Glutamatergic neuron (in vitro differentiated cells): ENCODE results near the gene MED14. TPM values are rescaled to one million over a fixed set of nuclear protein-coding genes. Genes with fewer than 3 reads are reported as not detected.

Source experiments
- DNase-seq: peaks from one replicate; pipeline ENCODE4 v3.0.0; 2022
- H3K27ac Mint-ChIP-seq: one replicate; pipeline ENCODE4 v1.8.0; 2020; ENCODE audit warnings: mild to moderate bottlenecking, mixed read lengths, inconsistent platforms; ENCODE audit not compliant: unreplicated experiment
- H3K27me3 Mint-ChIP-seq: one replicate; pipeline ENCODE4 v1.8.0; 2020; ENCODE audit warnings: mild to moderate bottlenecking, moderate library complexity, mixed read lengths, inconsistent platforms; ENCODE audit not compliant: unreplicated experiment
- H3K36me3 Mint-ChIP-seq: one replicate; pipeline ENCODE4 v1.8.0; 2020; ENCODE audit warnings: mild to moderate bottlenecking, mixed read lengths, inconsistent platforms; ENCODE audit not compliant: unreplicated experiment
- H3K4me1 Mint-ChIP-seq: one replicate; pipeline ENCODE4 v1.8.0; 2020; ENCODE audit warnings: mild to moderate bottlenecking, low read depth, mixed read lengths, inconsistent platforms; ENCODE audit not compliant: unreplicated experiment
- H3K4me3 Mint-ChIP-seq: one replicate; pipeline ENCODE4 v1.8.0; 2020; ENCODE audit warnings: mild to moderate bottlenecking, mixed read lengths, inconsistent platforms; ENCODE audit not compliant: unreplicated experiment
- H3K9me3 Mint-ChIP-seq: one replicate; pipeline ENCODE4 v1.8.0; 2020; ENCODE audit warnings: mild to moderate bottlenecking, moderate library complexity, mixed read lengths, inconsistent platforms; ENCODE audit not compliant: unreplicated experiment
- CTCF ChIP-seq: fragments of 200-600 bp; sonication (generic); IDR thresholded peaks from one replicate; pipeline ENCODE4 v1.5.0; 2021; ENCODE audit not compliant: partially characterized antibody, unreplicated experiment
- total RNA-seq: library from RNA; stranded (reverse); fragmentation: NEBNext Ultra II Directional; extraction: Animal tissue kit (Norgen Biotek cat#: 25700); gene quantifications from one replicate; pipeline ENCODE4 v1.2.1, GENCODE V29; 2021; ENCODE audit not compliant: unreplicated experiment

MED14 gene
- total RNA-seq, 1 donor from 2014 or later, result 59.8 TPM

DNA sequence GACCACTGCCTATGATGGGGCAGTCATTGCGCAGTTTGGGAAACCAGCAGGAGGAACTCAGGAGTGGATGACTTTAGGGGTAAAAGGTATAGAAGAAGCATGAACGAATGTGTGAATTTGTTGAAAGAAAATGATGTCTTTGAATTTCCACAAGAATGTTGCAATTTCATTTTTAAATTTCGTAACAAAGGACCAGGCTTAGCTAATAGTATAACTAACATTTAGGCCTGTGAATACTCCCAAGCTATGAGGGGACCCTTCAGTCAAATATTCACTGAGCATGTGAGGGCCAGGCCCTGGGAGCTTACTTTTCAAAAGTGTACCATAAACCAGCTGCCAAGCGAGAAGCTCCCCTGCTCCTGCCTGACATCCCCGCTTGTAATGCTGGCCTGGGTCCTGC lies 106.8 kb downstream of the MED14 start:
- Mint-ChIP-seq H3K27ac (no peak overlapping the region), H3K4me3 (no peak overlapping the region), H3K36me3 (no peaks in the 10 kb centered on the region), H3K9me3 (peaks cover 3% of the 10 kb centered on the region), H3K27me3 (no peaks in the 10 kb centered on the region), H3K4me1 (no peaks in the 10 kb centered on the region)
- DNase-seq, result no peak
- no peak for TF ChIP-seq CTCF

DNA sequence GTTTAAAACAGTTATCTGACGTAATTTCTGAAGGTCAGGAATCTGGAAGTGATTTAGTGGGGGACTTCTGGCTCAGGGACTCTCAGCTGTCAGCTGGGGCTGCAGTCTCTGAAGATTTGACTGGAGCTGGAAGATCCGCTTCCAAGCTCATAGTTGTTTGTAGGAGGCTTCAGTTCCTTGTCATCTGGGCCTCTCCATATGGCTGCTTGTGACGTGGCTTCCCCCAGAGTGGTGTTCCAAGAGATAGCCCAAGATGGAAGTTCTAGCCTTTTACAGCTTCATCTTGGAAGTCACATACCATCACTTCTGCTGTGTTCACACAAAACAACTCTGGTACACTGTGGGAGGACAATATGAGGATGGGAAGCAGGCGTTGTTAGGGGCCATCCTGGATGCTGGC lies 110.0 kb downstream of the MED14 start:
- Mint-ChIP-seq H3K27ac (no peak overlapping the region), H3K36me3 (no peaks in the 10 kb centered on the region), H3K9me3 (peaks cover 4% of the 10 kb centered on the region), H3K27me3 (no peaks in the 10 kb centered on the region), H3K4me1 (peaks cover 10% of the 10 kb centered on the region), H3K4me3 (no peak overlapping the region)
- DNase-seq, result no peak
- no peak for TF ChIP-seq CTCF

DNA sequence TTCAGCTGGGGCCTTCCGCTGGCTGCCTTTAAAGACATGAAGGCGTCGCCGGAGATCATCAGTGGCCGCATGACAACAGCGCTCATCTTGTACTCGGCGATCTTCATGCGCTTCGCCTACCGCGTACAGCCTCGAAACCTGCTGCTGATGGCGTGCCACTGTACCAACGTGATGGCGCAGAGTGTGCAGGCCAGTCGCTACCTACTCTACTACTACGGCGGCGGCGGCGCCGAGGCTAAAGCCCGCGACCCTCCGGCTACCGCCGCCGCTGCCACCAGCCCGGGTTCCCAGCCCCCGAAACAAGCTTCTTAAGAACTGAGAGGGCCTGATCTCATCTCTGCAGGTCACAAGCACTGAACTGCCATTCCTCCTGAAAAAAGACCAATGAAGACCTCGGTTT lies 111.7 kb downstream of the MED14 start:
- H3K27me3 Mint-ChIP-seq, result no peaks in the 10 kb centered on the region
- peaks cover 4% of the 10 kb centered on the region for H3K9me3 Mint-ChIP-seq
- TF ChIP-seq CTCF, result no peak
- no peak for DNase-seq
- no peak overlapping the region for H3K27ac Mint-ChIP-seq
- H3K36me3 Mint-ChIP-seq, result no peaks in the 10 kb centered on the region
- peaks cover 10% of the 10 kb centered on the region for H3K4me1 Mint-ChIP-seq
- no peak overlapping the region for H3K4me3 Mint-ChIP-seq

DNA sequence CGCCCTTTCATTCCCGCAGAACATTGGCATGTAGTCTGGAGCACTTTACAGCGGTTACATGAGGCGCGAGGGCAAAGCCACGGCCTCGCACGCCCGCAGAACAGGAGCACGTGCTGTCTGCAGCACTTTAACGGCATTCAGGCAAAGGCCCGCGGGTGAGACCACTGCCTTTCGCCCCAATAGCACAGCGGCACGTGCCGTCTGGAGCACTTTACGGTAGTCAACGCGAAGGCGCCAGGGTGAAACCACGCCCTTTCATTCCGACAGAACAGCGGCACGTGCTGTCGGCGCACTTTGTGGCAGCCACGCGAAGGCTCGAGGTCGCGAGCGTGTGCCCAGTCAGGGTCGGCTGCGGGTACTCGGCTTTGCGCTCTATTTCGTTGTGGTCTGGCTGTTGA lies 112.2 kb downstream of the MED14 start, which contains the start of gene MPC1L:
Gene MPC1L, plus strand, starts transcription at position 290 of the 398 bp plus-strand sequence. CDS start 138 bp downstream, outside the sequence.
- Mint-ChIP-seq H3K9me3 (peaks cover 4% of the 10 kb centered on the region), H3K36me3 (no peaks in the 10 kb centered on the region), H3K27me3 (no peaks in the 10 kb centered on the region), H3K4me1 (peaks cover 10% of the 10 kb centered on the region), H3K4me3 (no peak within 1 kb of the TSS), H3K27ac (no peak within 1 kb of the TSS)
- no peak for DNase-seq
- TF ChIP-seq CTCF, result no peak

GRCh38 chrX:40622479-40623138 lies 112.7 kb downstream of the MED14 start:
- no peak for TF ChIP-seq CTCF
- no peaks in the 10 kb centered on the region for H3K36me3 Mint-ChIP-seq
- H3K27me3 Mint-ChIP-seq, result no peaks in the 10 kb centered on the region
- peaks cover 10% of the 10 kb centered on the region for H3K4me1 Mint-ChIP-seq
- H3K9me3 Mint-ChIP-seq, result peaks cover 4% of the 10 kb centered on the region
- no peak overlapping the region for H3K27ac Mint-ChIP-seq
- peak; percentile 22 for DNase-seq
- H3K4me3 Mint-ChIP-seq, result no peak overlapping the region
